Lung (tissue), 16 donors: ENCODE measurements around the gene OGDHL. TPM values are rescaled to one million over a fixed set of nuclear protein-coding genes. Genes with fewer than 3 reads are reported as not detected.

Experiments
- ATAC-seq: fragments of 200-7000 bp; cut with Tn5 transposase; one replicate; pipeline ENCODE4 v1.9.1; 2020; ENCODE audit warnings: moderate number of reproducible peaks; ENCODE audit not compliant: insufficient read depth, low FRiP score
- DNase-seq, 3 donors: peaks; one replicate each; pipeline ENCODE4 v3.0.0-alpha.2; 2013 to 2017
- H3K27ac ChIP-seq, 2 donors: one replicate each; pipeline ENCODE4 v1.5.1; 2013; ENCODE audit warnings: mild to moderate bottlenecking in 2 of 2, moderate library complexity in 2 of 2, control low read depth in 1 of 2, inconsistent platforms in 1 of 2, low read depth in 1 of 2, low read length in 1 of 2
- H3K27me3 ChIP-seq, 3 donors: one replicate each; pipeline ENCODE4 v1.5.1; 2013; ENCODE audit warnings: low read length in 2 of 3; ENCODE audit not compliant: control insufficient read depth in 3 of 3, insufficient read depth in 3 of 3
- H3K36me3 ChIP-seq, 4 donors: one replicate each; pipeline ENCODE4 v1.5.1; 2013; ENCODE audit warnings: low read length in 4 of 4, mild to moderate bottlenecking in 1 of 4, moderate library complexity in 1 of 4; ENCODE audit not compliant: control insufficient read depth in 4 of 4, insufficient read depth in 4 of 4
- H3K4me1 ChIP-seq, 5 donors: one replicate each; pipeline ENCODE4 v1.5.1; 2013; ENCODE audit warnings: low read length in 5 of 5, mild to moderate bottlenecking in 2 of 5, moderate library complexity in 1 of 5; ENCODE audit not compliant: control insufficient read depth in 5 of 5, insufficient read depth in 5 of 5
- H3K4me3 ChIP-seq: one replicate; pipeline ENCODE4 v1.5.1; 2013; ENCODE audit warnings: mild to moderate bottlenecking, control low read depth, moderate library complexity
- H3K9ac ChIP-seq, 2 donors: one replicate each; pipeline ENCODE4 v1.5.1; 2013; ENCODE audit warnings: low read length in 2 of 2, control low read depth in 1 of 2; ENCODE audit not compliant: insufficient read depth in 1 of 2
- H3K9me3 ChIP-seq, 4 donors: one replicate each; pipeline ENCODE4 v1.5.1; 2013; ENCODE audit warnings: low read length in 3 of 4, mild to moderate bottlenecking in 1 of 4, moderate library complexity in 1 of 4; ENCODE audit not compliant: control insufficient read depth in 4 of 4, insufficient read depth in 3 of 4
- WGBS, 2 donors: extraction: QIAGEN DNeasy Blood & Tissue Kit; methylation state at CpG; one replicate each; pipeline ENCODE4 v1.1.7; 2013; 5-methylcytosine and 5-hydroxymethylcytosine counted together
- long read RNA-seq, 5 donors: transcript quantifications; one replicate each; lab custom pipeline, GENCODE V29; 2026
- polyA plus RNA-seq, 2 donors: library from polyadenylated mRNA; stranded (reverse); fragments of 200-250 nt; gene quantifications; one replicate each; pipeline ENCODE4 v1.2.1, GENCODE V29; 2013
- total RNA-seq, 2 donors: library from RNA; depleted of rRNA in 1 of 2; stranded (reverse); fragments of >200 nt in 1 of 2; gene quantifications; one replicate each; pipeline ENCODE4 v1.2.1, GENCODE V29; 2014 to 2021
- TF ChIP-seq, protein P1 (sequence below): IDR thresholded peaks from 2 replicates; pipeline ENCODE4 v1.5.1; 2012; ENCODE audit warnings: mild to moderate bottlenecking; ENCODE audit errors: control extremely low read depth, extremely low read depth
- donor health status: control.
- donor health status: control.
- donor health status: Bipolar disorder and iron deficiency.
- donor health status: healthy.
- donor health status: DM: yes; HTN: yes; CAD: no.

OGDHL gene
- under 1 TPM; 0.14 to 0.86 TPM for total RNA-seq
- polyA plus RNA-seq: under 1 TPM; 0.06 to 0.16 TPM
- long read RNA-seq, donor 1: 0 reads
- long read RNA-seq, donor 2: 0 reads
- long read RNA-seq, donor 3: 0 reads
- long read RNA-seq, donor 4: 0 reads
- long read RNA-seq, donor 5: 0 reads

DNA sequence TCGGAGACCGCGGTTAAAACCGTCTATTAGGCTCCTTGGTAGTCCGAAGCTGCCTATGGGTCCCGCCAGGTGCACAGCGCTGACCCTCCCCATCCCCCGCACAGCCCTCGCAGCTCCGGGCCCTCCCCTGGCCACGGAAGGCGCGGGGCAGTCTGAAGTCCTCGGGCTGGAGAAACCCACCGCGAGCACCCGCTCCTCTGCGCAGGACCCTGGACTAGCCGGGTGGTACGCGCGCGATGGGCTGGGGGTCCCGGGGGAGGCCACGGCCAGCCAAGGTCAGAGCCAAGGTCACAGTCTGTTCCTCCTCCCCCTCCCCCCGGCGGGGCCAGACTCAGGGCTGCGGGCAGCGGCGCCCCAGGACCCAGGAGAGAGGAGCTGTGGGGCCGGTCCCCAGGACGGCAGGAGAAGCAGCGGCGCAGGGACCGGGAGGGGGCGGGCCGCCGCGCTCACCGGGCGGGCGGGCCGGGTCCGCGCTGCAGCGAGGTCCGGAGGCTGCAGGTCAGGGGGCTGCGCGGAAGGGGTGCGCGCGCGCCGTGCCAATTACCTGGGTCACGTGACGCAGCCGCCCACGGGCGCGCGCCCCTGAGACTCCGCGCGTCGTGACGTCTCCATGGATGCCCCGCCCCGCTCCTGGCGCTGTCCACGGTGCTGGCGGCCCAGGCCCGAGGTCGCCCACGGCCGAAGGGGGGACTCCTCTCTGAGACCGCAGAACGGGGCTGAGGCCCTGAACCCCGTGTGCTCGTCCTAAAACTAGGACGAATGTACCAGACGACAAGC, at the start of gene OGDHL:
Gene OGDHL (minus strand): TSS at position 535 of the 777 bp plus-strand sequence. CDS start 3,731 bp downstream, outside the sequence.
- ATAC-seq (peak; percentile 80), DNase-seq (peak; percentile 69 to 80 (median 79))
- peaks cover 0 to 6% (median 4%) of the 10 kb centered on the region in 3 donors for H3K27me3 ChIP-seq
- WGBS, 2 donors: 1 to 2% methylated on average over 68 to 81 of the region's 81 CpGs
- H3K4me1 ChIP-seq: peaks cover 0 to 8% (median 0%) of the 10 kb centered on the region in 5 donors
- no peaks in the 10 kb centered on the region for H3K36me3 ChIP-seq
- H3K9ac ChIP-seq: no peak within 1 kb of the TSS
- H3K9me3 ChIP-seq: peaks cover 0 to 5% (median under 1%) of the 10 kb centered on the region in 4 donors
- H3K27ac ChIP-seq: no peak within 1 kb of the TSS
- TF ChIP-seq, protein P1, sequence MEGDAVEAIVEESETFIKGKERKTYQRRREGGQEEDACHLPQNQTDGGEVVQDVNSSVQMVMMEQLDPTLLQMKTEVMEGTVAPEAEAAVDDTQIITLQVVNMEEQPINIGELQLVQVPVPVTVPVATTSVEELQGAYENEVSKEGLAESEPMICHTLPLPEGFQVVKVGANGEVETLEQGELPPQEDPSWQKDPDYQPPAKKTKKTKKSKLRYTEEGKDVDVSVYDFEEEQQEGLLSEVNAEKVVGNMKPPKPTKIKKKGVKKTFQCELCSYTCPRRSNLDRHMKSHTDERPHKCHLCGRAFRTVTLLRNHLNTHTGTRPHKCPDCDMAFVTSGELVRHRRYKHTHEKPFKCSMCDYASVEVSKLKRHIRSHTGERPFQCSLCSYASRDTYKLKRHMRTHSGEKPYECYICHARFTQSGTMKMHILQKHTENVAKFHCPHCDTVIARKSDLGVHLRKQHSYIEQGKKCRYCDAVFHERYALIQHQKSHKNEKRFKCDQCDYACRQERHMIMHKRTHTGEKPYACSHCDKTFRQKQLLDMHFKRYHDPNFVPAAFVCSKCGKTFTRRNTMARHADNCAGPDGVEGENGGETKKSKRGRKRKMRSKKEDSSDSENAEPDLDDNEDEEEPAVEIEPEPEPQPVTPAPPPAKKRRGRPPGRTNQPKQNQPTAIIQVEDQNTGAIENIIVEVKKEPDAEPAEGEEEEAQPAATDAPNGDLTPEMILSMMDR: no peak
- peak within 1 kb of the TSS; percentile 29 for H3K4me3 ChIP-seq

DNA sequence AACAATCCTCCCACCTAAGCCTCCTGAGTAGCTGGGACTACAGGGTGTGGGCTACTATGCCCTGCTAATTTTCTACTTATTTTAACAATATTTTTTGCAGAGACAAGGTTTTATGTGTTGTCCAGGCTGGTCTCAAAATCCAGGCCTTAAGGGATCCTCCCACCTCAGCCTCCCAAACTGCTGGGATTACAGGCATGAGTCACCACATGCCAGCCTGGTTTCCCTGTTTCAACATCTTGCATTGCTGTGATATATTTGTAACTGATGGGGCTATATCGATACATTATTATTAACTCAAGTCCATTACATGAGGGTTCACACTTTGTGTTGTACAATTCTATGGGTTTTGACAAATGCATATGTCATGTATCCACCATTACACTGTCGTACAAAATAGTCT, 41.9 kb upstream of the OGDHL start:
- ATAC-seq: no peak
- H3K4me1 ChIP-seq: no peaks in the 10 kb centered on the region
- 94 to 99% methylated on average over 2 of the region's 2 CpGs for WGBS, 2 donors

DNA sequence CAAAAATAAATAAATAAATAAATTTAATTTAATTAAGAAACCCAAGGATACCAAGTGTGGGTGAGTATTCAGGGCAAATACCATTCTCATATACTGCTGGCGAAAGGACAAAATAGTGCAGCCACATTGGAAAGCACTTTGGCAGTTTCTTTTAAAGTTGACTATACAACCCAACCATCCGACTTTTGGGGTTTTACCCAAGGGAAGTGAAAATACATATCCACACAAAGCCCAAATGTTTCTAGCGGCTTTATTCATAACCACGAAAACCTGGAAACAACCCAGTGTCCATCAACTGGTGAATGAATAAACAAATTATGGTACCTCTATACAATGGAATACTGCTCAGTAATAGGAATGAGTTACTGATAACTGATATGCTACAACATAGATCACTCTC, 36.2 kb upstream of the OGDHL start:
- TF ChIP-seq, protein P1: no peak
- H3K4me1 ChIP-seq: no peaks in the 10 kb centered on the region

More for the DNA sequence above, 41.9 kb upstream of the OGDHL start:
- TF ChIP-seq, protein P1: no peak
- H3K9ac ChIP-seq: no peak overlapping the region
- no peak for DNase-seq
- no peak overlapping the region for H3K27ac ChIP-seq
- no peaks in the 10 kb centered on the region for H3K9me3 ChIP-seq
- no peaks in the 10 kb centered on the region for H3K36me3 ChIP-seq
- H3K27me3 ChIP-seq: no peaks in the 10 kb centered on the region
- H3K4me3 ChIP-seq: no peak overlapping the region

More for the DNA sequence above, 36.2 kb upstream of the OGDHL start:
- Histone ChIP-seq H3K27me3 (no peaks in the 10 kb centered on the region), H3K36me3 (no peaks in the 10 kb centered on the region), H3K4me3 (no peak overlapping the region), H3K27ac (no peak overlapping the region), H3K9me3 (no peaks in the 10 kb centered on the region), H3K9ac (no peak overlapping the region)
- no peak for ATAC-seq
- no peak for DNase-seq
- WGBS, 2 donors: 84 to 86% methylated on average over 4 of the region's 4 CpGs
